Measurements from ENCODE around the gene TIPIN. TPM values are rescaled to one million over a fixed set of nuclear protein-coding genes. Genes with fewer than 3 reads are reported as not detected.
A peak's percentile ranks its signal among the peaks of the same experiment; 100 is the strongest.

TIPIN gene
- total and polyA plus RNA-seq, 11 donors = 1.9 to 6.2 (median 3.8) TPM

GRCh38 chr15:66288093-66288492 is 68.4 kb downstream of the TIPIN start:
- ATAC-seq = peak in 1 of 4 donors; percentile 29
- no peak for TF ChIP-seq POLR2A (IDR thresholded peaks at IDR 0.05)
- TF ChIP-seq CTCF (IDR thresholded peaks at IDR 0.05) = no peak
- peaks cover 0 to 16% (median 8%) of the 10 kb centered on the region in 12 donors for H3K4me1 ChIP-seq

GRCh38 chr15:66287461-66288057 is 68.9 kb downstream of the TIPIN start:
- Histone ChIP-seq H3K9me3 (no peaks in the 10 kb centered on the region), H3K27ac (no peak overlapping the region), H3K4me1 (peaks cover 0 to 11% (median 5%) of the 10 kb centered on the region in 12 donors), H3K4me3 (no peak overlapping the region), H3K36me3 (no peaks in the 10 kb centered on the region), H3K27me3 (no peaks in the 10 kb centered on the region)
- WGBS, 4 donors = 12 to 17% (median 14%) methylated on average over 6 of the region's 6 CpGs
- peak; percentile 35 to 76 (median 62) for TF ChIP-seq CTCF (IDR thresholded peaks at IDR 0.05)
- TF ChIP-seq POLR2A (IDR thresholded peaks at IDR 0.05) = no peak
- DNase-seq (no peak), ATAC-seq (no peak)
- intact Hi-C loops (cut with DNase I) = loop anchor here in 8 of 10 donors (2.0 to 10.0 kb wide), 5 partner anchors 305 to 653 kb away; no protein-coding TSS in a partner anchor

More at GRCh38 chr15:66288093-66288492, 68.4 kb downstream of the TIPIN start:
- Histone ChIP-seq H3K27ac (no peak overlapping the region), H3K27me3 (no peaks in the 10 kb centered on the region), H3K4me3 (no peak overlapping the region), H3K9me3 (no peaks in the 10 kb centered on the region), H3K36me3 (no peaks in the 10 kb centered on the region)
- intact Hi-C loops (cut with DNase I) = loop anchor here in 7 of 10 donors (5.0 to 10.0 kb wide), 4 partner anchors 306 to 653 kb away; no protein-coding TSS in a partner anchor
- no peak for DNase-seq

Other genes starting within 250 kb of the TIPIN start
- gene MEGF11, start 102.9 kb downstream of the TIPIN start, total RNA-seq = not detected
- gene MEGF11, start 102.9 kb downstream of the TIPIN start, polyA plus RNA-seq = under 1 TPM in 1 of 2 donors, not detected in 1; 0.07 TPM
- 10 to 100 TPM; 26.7 to 62.5 (median 35.7) TPM for gene DIS3L, start 63.1 kb downstream of the TIPIN start, total RNA-seq
- 10 to 100 TPM; 13.0 to 16.0 TPM for gene DIS3L, start 63.1 kb downstream of the TIPIN start, polyA plus RNA-seq
- 100 to 1,000 TPM in 2 of 9 donors, 10 to 100 TPM in 7; 34.6 to 134 (median 39.3) TPM for gene MAP2K1, start 30.2 kb upstream of the TIPIN start, total RNA-seq
- 100 to 1,000 TPM in 1 of 2 donors, 10 to 100 TPM in 1; 15.8 to 164 TPM for gene MAP2K1, start 30.2 kb upstream of the TIPIN start, polyA plus RNA-seq
- 10 to 100 TPM; 25.4 to 38.6 (median 28.3) TPM for gene SNAPC5, start 141.1 kb upstream of the TIPIN start, total RNA-seq
- gene SNAPC5, start 141.1 kb upstream of the TIPIN start, polyA plus RNA-seq = 10 to 100 TPM; 30.0 to 59.5 TPM
- gene RPL4, start 148.2 kb upstream of the TIPIN start, total RNA-seq = 1,000 to 10,000 TPM; 1,009 to 1,685 (median 1,364) TPM
- gene RPL4, start 148.2 kb upstream of the TIPIN start, polyA plus RNA-seq = 1,000 to 10,000 TPM; 1,143 to 4,065 TPM
- gene ZWILCH, start 148.6 kb upstream of the TIPIN start, total RNA-seq = 1 to 10 TPM; 1.8 to 5.4 (median 2.6) TPM
- gene ZWILCH, start 148.6 kb upstream of the TIPIN start, polyA plus RNA-seq = 1 to 10 TPM in 1 of 2 donors, under 1 TPM in 1; 0.53 to 4.7 TPM
- gene LCTL, start 209.3 kb upstream of the TIPIN start, total RNA-seq = not detected
- gene LCTL, start 209.3 kb upstream of the TIPIN start, polyA plus RNA-seq = not detected